HG03378 (cell line): ENCODE results near the gene LRRFIP2.
"Not testable (repeated sequence)": the region's sequence is repeated elsewhere in the genome, so short reads cannot be mapped to it uniquely, and the experiment has no call there.

Experiments used
- ATAC-seq: cut with Tn5 transposase; IDR thresholded peaks from one replicate; pipeline ENCODE4 v1.9.1; 2021; ENCODE audit warnings: mild to moderate bottlenecking, moderate library complexity; ENCODE audit not compliant: unreplicated experiment

The LRRFIP2 gene

DNA sequence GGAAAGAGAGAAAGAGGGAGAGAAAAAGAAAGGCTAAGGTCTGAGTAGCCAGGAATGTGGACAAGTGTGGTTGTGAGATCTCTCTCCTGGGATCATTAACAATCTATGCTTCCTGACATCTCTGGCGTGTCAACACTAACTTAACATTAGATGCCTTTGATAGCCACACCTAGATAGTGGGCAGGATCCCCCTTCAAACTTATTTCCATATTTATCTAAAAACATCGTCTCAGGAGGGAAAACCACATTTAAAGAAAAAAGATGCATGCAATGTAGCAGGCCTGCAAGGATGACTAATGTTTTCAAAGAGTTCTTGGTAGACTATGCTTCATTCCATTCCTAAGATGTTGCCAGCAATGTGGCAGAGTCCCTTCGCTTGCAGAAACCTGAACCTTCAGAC is 100.2 kb downstream of the LRRFIP2 start:
- ATAC-seq = no peak

DNA sequence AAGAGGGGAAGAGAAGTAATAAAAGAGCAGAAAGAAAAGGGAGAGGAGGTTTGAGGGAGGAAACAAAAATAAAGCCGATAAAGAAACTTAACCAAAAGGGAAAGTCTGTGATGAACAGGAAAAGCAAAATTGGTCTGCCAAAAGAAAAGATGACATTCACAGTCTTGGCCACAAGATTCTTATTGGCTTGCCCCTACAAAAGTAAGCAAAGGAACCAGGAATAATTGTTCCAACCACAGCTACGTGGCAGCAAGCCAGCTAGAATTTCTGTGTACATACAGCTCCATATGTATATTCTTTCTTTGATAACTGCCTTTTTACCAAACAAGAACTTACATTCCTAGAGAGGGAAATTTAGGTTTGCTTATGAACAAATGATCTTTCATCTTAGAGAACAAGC is 101.5 kb downstream of the LRRFIP2 start:
- no peak for ATAC-seq

DNA sequence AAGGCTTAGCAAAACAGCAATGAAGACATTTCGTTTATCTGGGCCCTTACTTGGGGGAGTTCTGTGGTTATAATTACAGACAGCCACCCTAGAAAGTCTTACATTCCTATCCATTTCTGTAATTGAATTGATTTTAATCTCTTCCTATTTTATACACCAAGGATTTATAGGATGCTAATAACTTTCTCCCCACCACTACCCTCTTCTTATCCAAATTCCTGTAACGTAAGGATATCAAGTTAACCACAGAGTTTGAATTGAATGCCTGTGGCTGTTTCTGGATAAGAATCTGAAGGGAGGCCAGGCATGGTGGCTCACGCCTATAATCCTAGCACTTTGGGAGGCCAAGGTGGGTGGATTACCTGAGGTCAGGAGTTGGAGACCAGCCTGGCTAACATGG is 102.5 kb downstream of the LRRFIP2 start:
- no peak for ATAC-seq

DNA sequence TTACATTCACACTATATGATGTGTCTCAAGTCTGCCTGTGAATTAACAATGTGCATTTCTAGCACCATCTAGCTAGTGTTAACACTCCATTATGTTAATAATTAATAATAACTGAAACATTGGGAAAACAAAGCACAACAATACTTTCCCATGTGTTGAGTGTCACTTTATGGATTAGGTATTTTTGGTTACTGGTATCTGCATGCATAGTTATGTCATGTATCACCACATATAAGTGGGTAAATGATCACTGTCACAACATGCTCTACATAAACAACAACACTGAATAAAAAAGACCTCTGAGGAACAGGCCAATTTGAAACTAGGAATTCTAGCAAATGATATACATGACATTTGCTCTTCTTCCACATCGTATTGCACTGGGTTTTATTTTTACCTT is 106.4 kb downstream of the LRRFIP2 start:
- ATAC-seq = no peak

DNA sequence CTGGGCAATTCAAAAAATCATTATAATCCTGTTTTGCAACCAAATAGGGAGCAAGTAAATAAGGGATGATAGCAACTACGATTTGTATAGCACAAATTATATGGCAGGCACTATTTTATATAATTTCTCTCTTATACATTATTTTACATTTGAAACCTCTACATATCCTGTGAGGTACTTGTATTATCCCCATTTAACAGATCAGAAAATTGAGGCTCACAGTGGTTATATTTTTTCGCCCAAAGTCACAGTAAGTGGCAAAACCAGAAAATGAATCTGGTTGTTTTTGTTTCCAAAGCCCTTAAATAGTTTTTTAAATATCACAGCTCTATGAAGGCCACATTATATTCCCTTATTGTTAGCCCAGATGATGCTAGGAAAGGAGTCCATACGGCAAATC is 106.8 kb downstream of the LRRFIP2 start:
- no peak for ATAC-seq

DNA sequence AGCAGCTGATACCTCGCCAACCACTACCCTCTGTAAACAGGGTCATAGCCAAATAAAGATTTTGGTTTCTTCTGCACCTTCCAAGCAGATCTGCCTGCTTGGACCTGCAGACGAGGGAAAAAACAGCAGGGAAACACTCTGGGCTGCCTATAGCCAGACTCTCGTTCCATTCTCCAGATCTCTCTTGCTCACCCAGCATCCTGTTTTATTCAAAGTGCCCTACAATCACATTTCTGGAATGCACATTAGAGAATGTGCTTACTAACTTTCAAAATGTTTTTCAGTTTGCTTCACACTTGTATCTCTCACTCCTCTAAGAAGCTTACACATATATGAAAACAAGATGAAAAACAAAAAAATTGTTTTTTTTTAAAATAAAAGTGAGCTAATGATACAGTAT is 109.6 kb downstream of the LRRFIP2 start:
- ATAC-seq = no peak

DNA sequence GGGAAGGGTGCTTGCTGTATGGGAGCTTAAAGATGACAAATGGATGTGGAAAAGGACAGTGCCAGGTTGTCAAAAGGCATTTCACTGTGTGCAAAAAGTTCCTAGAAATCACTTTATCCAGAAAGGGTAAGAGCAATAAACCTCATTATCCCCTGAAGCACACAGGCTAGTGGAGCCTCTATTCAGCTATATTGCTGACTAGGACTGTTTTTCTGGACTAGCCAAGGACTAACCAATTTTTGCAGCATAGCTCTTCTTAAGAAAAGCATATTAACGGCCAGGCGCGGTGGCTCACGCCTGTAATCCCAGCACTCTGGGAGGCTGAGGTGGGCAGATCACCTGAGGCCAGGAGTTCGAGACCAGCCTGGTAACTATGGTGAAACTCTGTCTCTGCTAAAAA is 116.3 kb downstream of the LRRFIP2 start:
- no peak for ATAC-seq

DNA sequence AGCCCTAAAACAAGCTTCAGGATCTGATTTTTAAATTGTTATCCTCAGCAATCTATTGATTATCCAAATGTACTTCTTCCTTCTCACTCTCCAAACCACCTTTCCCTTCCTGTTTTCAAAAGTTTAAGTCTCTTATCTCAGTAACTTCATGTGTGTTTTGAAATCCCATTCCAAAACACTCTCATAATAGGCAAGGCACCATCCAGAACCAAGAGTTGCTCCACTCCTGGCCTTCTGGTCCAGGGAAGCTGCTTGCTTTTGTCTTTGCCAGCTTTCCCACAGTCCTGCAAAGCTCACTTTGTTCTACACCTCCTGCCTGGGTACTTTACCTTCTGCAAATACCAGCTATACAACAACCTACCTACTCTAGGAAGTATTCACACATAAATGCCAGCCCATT is 117.6 kb downstream of the LRRFIP2 start:
- ATAC-seq = no peak

DNA sequence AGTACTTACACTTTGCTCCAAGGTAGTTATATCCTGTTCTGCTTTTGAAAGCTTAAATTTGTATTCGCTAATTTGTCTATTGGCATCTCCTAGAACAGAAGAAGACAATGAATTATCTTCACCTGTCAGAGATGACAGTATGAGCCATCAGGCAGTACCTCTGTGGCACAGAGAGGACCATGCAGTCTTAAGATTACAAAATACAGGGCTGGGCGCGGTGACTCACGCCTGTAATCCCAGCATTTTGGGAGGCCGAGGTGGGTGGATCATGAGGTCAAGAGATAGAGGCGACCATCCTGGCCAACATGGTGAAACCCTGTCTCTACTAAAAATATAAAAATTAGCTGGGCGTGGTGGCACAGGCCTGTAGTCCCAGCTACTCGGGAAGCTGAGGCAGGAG is 119.3 kb downstream of the LRRFIP2 start:
- not testable (repeated sequence) for ATAC-seq

DNA sequence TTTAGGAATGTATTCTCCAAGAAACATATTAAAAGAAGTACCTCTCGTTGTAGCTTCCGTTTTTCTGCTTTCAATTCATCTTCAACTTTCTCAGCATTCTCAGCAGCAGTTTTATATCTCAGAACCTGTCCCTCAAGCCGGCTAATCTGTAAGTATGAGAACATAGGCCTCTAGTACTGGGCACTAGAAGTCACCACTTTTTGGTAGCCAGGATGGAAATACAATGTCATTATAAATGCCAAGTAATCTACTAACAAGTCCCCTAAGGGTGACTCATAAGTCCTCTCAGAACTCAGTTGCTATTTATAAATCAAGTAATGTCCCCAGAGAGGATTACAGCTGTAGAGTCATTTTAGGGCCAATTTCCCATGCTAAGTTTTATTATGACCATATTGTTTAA is 120.0 kb downstream of the LRRFIP2 start:
- ATAC-seq = peak; percentile 97

DNA sequence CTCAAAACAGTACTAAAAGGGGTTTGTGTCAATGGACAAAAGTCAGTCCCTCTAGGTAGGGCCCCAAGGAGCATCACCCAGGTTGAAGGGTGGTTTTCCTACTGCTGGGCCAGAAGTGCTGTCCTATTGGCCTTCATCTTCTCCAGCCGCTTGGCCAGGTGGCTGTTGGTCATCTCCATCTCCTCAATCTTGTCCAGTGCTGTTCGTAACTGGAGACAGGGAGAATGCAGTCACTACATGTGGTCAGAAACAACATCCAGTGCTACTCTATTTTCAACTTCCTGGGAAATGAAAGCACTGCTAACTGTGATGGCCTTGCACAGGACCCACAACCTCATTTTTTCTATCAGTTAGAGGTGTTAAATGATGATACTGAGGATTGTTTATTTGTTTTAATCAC is 120.6 kb downstream of the LRRFIP2 start:
- ATAC-seq = no peak

DNA sequence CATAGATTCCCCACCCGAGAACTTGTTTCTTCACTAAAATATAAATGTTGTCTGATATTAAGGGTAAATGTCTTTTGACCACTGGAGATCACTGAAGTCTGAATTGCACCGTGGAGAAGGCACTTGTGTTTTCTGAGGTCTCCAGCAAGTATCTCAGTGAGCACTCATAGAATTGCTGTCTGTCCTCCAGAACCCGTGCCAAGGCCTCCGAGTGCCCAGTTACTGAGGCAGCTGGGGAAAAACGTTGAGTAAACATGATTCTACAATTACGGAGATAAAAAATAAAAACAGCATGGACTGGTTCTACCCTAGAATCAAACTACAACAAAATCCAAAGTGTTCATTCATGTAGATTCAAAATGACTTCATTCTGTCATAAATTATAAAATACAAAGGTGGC is 121.0 kb downstream of the LRRFIP2 start:
- no peak for ATAC-seq

DNA sequence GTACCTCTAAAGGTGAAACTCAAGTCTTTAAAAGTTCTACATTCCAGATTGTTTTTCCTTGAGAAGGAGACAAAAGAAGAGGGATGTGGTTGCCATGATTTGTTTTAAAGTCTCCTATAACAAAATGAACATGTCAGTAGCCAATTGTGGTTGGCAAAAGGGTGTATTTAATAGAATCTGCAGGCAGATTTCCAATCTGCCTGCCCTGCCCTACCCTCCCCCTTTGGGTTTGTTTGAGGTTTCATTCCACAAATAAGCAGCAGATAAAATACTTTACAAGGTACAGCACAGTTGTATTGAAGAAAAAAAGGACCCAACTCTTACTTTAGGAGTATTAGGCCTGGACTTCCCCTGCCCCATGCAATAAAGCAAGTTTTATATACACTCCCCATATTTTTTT is 121.5 kb downstream of the LRRFIP2 start:
- ATAC-seq = no peak

DNA sequence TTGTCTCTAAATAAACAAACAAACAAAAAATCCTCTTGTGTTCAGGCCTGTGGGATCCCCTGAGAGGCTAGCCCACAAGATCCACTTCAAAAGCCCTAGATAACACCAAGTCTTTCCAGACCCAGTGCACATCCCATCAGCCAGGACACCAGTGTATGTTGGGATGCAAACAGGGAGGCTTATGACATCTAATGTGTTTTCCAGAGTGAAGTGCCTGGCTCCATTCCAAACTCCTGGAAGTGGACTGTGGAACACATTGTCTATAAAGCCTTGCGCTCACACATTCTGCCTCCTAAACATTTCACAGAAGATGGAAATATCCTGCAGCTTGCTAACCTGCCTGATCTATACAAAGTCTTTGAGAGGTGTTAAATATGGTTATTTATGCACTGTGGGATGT is 124.1 kb downstream of the LRRFIP2 start:
- ATAC-seq = no peak

DNA sequence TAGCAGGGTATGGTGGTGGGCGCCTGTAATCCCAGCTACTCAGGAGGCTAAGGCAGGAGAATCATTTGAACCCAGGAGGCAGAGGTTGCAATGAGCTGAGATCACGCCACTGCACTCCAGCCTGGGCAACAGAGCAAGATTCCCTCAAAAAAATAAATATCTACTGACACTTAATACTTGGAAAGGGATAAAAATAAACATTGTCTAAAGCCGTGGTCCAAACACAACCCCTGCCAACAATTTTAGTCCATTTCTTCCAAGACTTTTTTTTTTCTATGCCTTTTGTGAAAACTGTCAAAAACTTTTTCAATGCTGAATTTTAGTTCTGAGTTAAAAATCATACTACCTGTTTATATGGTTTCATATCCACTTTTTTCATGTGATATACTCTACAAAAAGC is 131.7 kb downstream of the LRRFIP2 start:
- ATAC-seq = not testable (repeated sequence)

DNA sequence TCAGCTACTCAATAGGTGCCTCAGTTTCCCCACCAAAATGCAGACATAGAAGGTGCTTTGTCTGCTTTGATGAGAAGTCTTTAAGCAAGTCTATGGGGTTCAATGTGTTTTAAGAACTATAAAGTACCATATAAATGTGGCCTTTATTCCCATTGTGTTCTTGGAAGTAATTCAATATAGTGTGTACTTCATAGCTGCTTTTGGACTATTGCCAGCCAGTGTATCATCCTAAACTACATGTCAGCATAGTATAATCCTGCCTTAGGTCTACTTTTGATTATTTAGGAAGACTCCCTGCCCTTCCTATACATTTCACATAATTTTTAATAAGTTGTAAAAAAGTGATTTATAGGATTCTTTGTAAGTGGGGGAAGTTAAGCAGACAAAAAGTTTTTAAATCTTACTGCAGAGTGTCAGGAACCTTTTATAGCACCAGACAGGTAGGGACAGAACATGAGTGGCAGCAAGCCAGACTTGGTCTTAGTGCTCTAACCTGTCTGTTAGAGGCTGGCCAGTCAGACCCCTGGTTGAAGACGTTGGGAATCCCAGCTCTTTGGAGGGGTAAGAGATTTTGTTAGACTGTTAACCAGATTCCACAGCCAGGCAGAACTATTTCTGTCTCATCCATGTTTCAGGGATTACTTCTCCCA is 132.7 kb downstream of the LRRFIP2 start:
- no peak for ATAC-seq

DNA sequence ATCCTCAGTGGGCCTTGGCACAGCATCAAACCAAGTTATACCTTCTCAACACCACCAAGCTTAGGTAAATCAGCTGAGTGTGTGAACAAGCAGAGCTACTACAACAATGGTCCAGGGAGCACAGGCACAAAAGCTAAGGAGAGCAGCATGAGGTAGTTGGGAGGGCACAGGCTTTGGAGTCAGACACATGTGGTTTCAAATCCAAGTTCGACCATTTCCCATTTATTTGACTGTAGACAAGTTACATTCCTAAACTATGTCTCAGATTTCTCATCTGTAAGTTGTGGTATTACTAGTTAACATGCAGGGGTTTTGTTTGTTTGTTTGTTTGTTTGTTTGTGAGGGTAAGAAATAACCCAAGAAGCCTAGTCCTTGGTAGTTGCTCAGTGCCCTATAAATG is 134.2 kb downstream of the LRRFIP2 start:
- no peak for ATAC-seq

DNA sequence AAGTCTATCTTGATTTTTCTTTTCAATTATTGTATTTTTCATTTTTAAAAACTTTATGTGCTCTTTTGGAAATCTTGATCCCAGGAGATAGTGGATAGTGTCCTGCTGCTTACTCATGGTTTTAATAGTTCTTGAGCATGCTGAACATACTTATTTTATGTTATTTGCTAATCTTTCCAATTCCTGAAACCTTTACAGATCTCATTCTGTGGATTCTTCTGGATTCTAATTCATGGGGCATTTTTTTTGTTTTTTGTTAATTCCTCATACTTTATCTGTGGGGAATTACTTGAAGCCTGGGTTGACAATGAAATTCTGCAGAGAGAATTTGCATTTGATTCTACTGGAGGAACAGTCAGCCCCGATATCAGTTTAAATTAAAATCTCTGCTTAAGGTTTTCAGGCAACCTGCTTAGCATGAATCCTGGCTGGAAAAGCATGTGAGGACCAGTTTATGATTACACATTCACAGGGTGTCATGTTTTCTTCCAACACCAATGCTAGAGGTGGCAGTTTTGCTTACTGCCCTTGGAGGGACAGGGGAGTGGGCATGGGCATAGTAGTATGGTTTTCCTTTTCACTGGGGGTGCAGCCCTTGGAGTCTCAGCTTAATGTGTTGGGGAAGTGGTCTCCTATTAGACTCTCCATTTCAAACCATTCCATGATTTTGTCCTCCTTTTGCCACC is 135.1 kb downstream of the LRRFIP2 start:
- no peak for ATAC-seq

DNA sequence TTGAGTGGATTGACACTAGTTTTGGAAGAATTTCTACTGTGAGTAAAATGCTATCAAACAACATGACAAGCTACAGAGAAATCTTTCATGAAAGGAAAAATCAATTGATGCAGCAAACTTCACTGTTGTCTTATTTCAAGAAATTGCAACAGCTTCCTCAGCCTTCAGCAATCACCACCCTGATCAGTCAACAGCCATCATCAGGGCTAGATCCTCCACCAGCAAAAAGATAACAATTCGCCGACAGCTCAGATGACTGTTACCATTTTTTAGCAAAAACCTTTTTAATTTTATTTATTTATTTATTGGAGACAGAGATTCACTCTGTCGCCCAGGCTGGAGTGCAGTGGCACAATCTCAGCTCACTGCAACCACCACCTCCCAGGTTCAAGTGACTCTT is 137.0 kb downstream of the LRRFIP2 start:
- ATAC-seq = no peak

DNA sequence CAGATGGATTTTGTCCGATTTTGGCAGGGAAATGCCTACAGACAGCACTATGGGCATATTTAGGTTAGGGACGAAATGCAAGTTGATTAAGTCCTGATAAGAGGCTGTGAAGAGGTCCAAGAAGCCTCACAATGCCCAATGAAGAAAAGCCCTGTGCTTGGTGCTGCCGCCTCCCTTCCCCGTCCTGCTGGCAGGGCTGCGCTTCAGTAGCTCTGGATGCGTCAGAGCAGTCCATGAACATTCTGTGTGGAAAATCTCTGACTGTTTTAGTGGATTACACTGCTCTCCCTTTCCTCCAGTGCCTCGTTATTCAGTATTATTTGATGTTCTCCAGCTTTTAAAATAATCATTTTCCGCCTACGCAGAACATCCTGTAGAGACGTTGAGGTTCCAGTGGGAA is 141.4 kb downstream of the LRRFIP2 start:
- no peak for ATAC-seq

DNA sequence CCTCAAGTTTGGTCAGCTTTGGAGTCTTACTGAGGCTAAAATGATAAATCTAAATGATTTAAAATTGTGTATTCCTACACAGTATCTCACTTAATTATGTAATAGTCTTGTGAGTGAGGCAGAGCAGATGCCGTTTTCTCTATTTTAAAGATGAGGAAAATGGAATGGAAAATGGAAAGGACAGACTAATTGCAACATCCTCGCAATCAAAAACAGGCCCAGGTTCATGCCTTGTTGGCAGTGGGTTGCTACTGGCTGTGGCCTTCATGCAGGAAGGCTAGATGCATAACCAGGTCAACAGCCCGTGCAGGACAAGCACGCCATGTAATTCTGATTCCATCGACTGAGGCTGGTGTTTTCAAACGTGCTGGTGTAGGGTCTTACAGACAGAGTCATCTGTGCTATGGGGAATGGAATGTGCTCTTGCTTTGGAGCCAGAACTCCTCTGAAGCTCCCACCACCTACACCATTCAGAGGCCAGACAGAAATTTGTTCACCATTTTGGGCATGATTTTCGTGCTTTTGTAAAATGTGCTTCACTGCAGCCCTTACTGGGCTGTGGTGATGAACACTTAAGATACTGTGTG is 143.2 kb downstream of the LRRFIP2 start:
- ATAC-seq = no peak

DNA sequence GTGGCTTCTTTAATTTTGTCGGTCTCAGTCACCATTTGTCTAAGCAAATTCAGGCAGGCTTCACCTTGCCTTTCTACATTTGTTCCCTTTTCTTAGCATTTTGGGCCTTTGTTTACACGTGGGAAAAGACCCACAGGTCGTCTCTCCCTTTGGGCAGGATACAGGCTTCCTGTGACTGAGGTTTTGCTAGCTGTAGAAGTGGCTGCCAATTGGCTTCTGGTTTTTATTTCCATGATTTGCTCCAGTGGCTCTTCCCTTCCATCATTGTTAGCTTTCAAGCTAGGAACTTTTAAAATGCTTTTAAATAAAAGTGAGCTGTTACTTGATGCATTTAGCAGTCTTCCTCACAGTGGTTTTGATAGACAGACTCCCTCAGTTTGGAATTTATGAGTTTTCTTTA is 143.8 kb downstream of the LRRFIP2 start:
- ATAC-seq = no peak
